SK-MEL-5 (cell line): ENCODE data around the gene TSPAN8. TPM values are rescaled to one million over a fixed set of nuclear protein-coding genes. Genes with fewer than 3 reads are reported as not detected.

Experiments used
- DNase-seq: peaks from one replicate; pipeline ENCODE4 v3.0.0-alpha.2; 2016; ENCODE audit warnings: low read depth, low spot score
- in situ Hi-C: cut with HindIII; loops from 2 replicates; pipeline ENCODE4 v1.10.0; 2016; ENCODE audit warnings: low sequenced_read_pairs, high pct_unique_total_duplicates, low pct_unique_long_range_greater_than_20kb
- total RNA-seq: library from RNA; depleted of rRNA; stranded (reverse); fragments of >200 nt; shearing (Covaris generic); gene quantifications from 2 replicates; pipeline ENCODE4 v1.2.3, GENCODE V29; 2014; rRNA removed

Gene TSPAN8
- total RNA-seq, 1 experiment from 2014 or later = 0.50 TPM

DNA sequence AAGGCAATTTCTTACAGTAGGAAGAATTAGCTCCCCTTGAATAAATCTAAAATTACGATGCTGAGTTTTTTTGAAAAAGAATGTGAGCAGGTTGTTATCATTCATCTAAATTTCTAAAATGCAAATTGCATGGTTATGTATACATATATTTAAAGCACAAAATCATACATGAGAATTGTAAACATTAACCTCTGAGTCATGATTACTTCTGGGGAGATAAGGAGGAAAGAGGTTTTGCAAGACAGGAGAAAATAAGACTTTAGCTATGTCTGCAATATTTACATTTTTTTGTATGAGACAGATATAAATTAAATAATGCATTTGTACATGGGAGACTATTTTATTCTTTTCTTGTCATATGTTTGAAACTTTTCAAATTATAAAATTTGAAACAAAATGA, 72.2 kb downstream of the TSPAN8 start:
- in situ Hi-C loops = no loop called here
- DNase-seq = no peak

DNA sequence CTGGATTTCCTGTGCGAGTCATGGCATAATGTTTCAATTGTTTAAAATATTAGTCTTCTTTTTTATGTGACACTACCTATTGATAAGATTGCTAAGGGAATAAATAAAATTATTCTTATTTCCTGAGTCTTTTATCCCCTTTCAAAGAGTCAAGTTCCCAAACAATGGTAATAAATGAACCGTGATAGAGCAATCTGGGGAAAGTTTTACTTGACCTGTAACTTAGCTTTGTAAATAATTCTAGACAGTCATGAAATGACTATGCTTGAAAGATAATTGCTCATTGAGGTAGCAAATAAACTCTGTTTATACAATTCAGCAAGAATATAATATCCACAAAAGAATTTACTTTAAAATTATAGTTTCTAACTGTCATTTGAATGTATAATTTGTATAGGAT, 82.1 kb downstream of the TSPAN8 start:
- DNase-seq = no peak
- in situ Hi-C loops = no loop called here

Other genes with a start within 250 kb of the TSPAN8 start
- gene PTPRR, start 237.3 kb downstream of the TSPAN8 start, total RNA-seq = 2.6 and 3.9 TPM in 2 replicates